GM21515 (cell line): Measurements from ENCODE around the gene RNF4.
"Not testable (repeated sequence)": the region's sequence is repeated elsewhere in the genome, so short reads cannot be mapped to it uniquely, and the experiment has no call there.

Experiments used
- ATAC-seq: cut with Tn5 transposase; IDR thresholded peaks from one replicate; pipeline ENCODE4 v1.9.1; 2021; ENCODE audit not compliant: unreplicated experiment

Gene RNF4

GRCh38 chr4:2526559-2526958 is 57.7 kb downstream of the RNF4 start:
- no peak for ATAC-seq

GRCh38 chr4:2534904-2535375 is 66.0 kb downstream of the RNF4 start:
- no peak for ATAC-seq

DNA sequence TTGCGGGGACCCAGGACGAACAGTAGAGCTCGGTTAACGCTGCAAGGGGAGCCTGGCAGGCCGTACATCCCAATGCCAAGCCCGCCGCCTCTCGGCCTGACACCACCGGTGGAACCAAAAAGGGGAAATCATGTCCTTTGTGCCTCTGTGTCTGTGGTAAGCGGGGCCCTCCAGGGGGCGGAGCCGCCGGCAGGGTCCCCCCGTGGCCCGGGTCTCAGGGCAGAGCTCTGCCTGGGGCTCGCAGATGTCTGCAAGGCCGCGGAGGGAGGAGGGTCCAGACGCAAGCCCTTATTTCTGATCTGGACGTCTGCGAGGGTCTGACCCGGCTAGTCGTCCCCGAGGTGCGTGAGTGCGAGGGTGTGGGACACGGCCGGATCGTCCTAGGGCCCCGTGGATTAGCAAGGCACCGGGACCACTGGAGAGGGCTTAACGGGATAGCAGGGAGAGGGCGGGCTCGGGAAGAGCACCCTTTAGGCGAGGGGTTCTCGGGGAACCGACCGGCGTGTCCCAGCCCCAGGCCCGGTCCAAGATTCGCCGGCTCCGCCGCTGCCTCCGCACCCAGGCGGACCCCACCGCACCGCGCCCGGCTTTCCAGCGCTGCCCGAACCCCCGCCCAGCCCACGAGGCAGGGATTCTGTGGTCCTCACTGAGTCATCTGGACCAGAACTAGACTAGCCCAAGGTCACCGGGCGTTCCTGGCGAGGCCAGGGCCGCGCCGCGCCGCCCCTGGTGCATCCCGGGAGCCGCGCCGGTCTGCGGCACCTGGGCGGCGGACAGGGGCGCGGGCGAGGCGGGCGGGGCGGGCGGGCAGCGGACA is 66.7 kb downstream of the RNF4 start:
- peak; percentile 9 for ATAC-seq

GRCh38 chr4:2536193-2537010 is 67.5 kb downstream of the RNF4 start, which contains the start of gene FAM193A:
Gene FAM193A, plus strand, starts transcription at chr4:2536647. Its CDS starts 269 bp downstream, at chr4:2536916.
- ATAC-seq, result peak; percentile 87

DNA sequence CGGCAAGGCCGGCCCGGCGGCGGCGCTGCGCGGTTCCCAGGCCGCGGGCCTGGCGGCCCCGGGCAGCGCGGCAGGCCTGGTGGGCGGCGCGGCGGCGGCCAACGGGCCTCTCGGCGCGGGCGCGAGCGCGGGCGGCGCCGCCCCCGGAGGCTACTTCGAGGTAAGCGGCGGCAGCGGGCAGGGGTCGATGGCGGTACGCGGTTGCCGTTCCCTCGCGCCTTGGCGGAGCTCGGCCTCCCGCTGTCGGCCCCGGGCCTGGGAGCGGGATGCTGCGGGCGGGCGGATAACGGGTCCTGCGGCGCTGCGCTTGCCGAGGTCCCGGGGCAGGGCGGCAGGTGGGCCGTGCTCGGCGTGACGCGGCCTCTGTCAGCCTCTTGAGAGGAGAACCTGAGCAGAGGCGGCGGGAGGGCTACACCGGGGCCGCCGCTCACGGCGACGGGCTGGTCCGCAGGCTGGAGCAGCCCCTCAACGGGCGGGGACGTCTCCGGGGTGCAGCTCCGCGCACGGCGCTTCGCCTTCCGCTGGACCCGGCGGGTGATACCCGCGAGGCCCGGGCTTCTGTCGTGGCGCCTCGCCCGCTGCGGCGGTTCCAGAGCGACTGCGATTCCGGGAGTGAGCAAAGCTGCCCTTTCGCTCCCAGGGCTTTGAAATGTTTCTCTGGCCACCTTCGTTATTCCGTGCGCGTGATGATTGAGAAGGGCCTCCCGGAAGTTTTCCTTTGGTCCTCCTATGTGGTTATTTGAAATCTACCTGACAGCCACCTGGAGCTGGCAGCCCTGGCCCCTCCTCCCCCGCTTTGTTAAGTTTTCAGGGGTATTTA is 68.3 kb downstream of the RNF4 start:
- peak; percentile 19 for ATAC-seq

GRCh38 chr4:2543580-2544191 is 74.8 kb downstream of the RNF4 start:
- ATAC-seq, result not testable (repeated sequence)

- ATAC-seq, result no peak
Observed at GRCh38 chr4:2545321-2546013, 76.6 kb downstream of the RNF4 start.

DNA sequence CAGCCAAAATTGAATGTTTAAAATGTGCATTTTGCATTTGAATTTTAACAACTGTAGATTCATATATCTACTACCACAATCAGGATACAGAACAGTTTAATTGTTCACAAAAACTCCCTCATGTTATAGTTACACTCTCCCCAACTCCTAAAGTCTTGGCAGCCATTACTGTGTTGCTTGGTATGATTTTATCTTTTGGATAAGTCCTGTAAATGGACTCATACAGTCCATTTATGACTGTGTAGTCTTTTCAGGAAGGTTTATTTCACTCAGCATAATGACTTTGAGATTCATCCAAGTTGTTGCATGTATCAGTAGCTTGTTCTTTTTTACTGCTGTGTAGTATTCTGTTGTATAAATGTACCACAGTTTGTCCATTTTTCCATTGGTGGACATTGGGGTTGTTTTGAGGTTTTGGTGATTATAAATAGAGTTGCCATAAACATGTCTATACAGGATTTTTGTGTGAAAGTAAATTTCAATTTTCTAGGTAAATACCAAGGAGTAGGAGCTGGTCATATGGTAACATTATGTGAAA is 77.4 kb downstream of the RNF4 start:
- no peak for ATAC-seq

- ATAC-seq, result not testable (repeated sequence)
Observed at GRCh38 chr4:2546961-2547691, 78.2 kb downstream of the RNF4 start.

DNA sequence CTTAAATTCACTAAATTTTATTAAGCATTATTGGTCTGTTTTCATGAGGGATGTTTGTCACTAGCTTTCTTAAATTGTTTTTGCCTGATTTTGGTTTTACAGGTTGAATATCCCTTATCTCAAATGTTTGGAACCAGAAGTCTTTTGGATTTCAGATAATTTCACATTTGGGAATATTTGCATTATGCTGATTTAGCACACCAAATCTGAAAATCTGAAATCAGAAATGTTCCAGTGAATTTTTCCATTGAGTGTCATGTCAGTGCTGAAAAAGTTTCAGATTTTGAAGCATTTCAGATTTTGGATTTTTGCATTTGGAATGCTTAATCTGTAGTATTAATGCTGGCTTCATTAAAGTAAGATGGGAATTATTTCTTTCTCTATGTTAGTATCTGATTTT is 82.2 kb downstream of the RNF4 start:
- ATAC-seq, result no peak

- no peak for ATAC-seq
Observed at GRCh38 chr4:2552806-2553205, 83.9 kb downstream of the RNF4 start.

DNA sequence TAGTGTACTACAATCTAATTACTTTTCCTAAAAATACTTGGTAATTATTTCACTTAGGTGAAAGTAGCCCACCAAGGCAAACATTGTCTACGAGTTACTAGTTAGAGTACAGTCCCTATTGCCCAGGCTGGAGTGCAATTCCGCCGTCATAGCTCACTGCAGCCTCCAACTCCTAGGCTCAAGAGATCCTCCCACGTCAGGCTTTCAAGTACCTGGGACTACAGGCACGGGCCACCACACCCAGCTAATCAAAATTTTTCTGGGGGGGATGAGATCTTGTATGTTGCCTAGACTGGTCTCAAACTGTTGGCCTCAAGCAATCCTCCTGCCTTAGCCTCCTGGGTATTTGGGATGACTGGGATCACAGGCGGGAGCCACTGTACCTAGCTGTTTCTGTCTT is 89.4 kb downstream of the RNF4 start:
- no peak for ATAC-seq

- ATAC-seq, result no peak
Observed at GRCh38 chr4:2560167-2560566, 91.3 kb downstream of the RNF4 start.
